GM18498 (cell line): Measurements from ENCODE around the gene NUCB1.
"Not testable (repeated sequence)": the region's sequence is repeated elsewhere in the genome, so short reads cannot be mapped to it uniquely, and the experiment has no call there.

Source experiments
- ATAC-seq: cut with Tn5 transposase; IDR thresholded peaks from one replicate; pipeline ENCODE4 v1.9.1; 2021; ENCODE audit warnings: mild to moderate bottlenecking, moderate library complexity; ENCODE audit not compliant: unreplicated experiment

NUCB1 gene

GRCh38 chr19:48873476-48874302, 26.4 kb upstream of the NUCB1 start:
- no peak for ATAC-seq

DNA sequence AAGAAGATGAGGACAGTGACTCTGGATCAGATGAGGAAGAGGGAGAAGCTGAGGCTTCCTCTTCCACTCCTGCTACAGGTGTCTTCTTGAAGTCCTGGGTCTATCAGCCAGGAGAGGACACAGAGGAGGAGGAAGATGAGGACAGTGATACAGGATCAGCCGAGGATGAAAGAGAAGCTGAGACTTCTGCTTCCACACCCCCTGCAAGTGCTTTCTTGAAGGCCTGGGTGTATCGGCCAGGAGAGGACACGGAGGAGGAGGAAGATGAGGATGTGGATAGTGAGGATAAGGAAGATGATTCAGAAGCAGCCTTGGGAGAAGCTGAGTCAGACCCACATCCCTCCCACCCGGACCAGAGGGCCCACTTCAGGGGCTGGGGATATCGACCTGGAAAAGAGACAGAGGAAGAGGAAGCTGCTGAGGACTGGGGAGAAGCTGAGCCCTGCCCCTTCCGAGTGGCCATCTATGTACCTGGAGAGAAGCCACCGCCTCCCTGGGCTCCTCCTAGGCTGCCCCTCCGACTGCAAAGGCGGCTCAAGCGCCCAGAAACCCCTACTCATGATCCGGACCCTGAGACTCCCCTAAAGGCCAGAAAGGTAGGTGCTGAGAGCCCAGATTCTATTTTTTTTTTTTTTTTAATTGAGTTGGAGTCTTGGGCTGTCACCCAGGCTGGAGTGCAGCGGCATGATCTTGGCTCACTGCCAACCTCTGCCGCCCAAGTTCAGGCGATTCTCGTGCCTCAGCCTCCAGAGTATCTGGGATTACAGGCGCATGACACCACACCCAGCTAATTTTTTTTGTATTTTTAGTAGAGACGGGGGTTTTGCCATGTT, 25.6 kb upstream of the NUCB1 start:
- ATAC-seq: no peak

DNA sequence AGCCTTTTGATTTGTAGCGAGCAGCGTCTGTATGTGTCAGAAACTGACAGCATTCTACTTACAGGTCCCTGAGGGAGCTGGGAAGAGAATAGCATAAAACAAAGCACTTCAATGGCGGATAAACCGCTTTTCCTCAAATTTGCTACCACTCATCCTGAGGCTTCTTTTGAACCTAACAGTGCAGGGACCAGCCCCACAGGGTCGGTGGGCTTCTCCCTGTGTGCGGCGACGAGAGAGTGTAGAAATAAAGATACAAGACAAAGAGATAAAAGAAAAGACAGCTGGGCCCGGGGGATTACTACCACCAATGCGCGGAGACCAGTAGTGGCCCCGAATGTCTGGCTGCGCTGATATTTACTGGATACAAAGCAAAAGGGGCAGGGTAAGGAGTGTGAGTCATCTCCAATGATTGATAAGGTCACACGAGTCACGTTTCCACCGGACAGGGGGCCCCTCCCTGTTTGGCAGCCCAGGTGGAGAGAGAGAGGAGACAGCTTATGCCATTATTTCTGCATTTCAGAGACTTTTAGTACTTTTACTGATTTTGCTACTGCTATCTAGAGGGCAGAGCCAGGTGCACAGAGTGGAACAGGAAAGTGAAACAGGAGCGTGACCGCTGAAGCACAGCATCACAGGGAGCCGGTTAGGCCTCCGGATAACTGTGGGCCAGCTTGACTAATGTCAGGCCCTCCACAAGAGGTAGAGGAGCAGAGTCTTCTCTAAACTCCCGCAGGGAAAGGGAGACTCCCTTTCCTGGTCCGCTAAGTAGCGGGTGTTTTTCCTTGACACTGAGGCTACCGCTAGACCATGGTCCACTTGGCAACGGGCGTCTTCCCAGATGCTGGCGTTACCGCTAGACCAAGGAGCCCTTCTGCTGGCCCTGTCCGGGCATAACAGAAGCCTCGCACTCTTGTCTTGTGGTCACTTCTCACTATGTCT, 23.8 kb upstream of the NUCB1 start:
- not testable (repeated sequence) for ATAC-seq

DNA sequence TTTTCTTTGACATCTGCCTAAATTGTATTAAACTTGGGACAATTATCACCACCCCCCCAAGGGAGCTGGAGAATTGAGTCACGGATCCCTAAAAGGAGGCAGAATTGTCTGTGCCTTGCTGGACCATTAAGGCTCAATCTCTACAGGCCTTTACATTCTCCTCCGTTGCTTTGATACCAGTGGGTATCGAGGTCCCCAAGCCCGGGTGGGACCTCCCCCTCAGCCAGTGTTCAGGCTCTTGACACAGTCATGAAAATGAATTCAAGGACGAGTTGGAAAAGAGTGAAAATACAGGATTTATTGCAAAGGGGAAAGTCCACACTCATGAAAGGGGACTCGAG, 22.3 kb upstream of the NUCB1 start:
- ATAC-seq: no peak

DNA sequence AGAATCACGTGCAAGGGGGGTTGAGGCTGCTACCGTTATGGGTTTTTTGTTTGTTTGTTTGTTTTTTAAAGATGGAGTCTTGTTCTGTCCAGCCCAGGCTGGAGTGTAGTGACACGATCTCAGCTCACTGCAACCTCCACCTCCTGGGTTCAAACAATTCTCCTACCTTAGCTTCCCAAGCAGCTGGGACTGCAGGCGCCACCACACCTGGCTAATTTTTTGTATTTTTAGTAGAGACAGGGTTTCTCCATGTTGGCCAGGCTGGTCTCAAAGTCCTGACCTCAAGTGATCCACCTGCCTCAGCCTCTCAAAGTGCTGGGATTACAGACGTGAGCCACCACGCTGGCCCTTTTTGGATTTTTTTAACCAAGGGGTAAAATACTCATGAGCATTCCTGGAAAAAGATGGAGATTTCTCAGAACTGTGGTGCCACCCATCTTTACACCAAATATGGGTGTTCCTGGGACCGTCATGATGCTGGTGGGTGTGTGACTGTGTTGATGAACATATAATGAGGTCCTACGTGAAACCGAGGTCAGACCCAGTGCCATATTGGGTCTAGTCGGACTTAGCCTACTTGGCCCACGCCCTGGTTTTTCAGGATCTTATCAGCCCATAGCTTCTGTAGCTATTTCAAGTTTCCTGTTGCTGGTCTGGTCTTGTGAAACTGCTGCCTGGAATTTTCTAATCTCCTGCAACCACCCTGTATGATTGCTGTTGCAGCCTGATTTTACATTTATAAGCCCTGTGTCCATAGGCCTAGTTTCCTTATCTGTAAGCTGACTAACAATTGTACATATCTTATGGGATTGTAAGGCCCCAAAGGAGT, 21.7 kb upstream of the NUCB1 start:
- ATAC-seq: no peak

DNA sequence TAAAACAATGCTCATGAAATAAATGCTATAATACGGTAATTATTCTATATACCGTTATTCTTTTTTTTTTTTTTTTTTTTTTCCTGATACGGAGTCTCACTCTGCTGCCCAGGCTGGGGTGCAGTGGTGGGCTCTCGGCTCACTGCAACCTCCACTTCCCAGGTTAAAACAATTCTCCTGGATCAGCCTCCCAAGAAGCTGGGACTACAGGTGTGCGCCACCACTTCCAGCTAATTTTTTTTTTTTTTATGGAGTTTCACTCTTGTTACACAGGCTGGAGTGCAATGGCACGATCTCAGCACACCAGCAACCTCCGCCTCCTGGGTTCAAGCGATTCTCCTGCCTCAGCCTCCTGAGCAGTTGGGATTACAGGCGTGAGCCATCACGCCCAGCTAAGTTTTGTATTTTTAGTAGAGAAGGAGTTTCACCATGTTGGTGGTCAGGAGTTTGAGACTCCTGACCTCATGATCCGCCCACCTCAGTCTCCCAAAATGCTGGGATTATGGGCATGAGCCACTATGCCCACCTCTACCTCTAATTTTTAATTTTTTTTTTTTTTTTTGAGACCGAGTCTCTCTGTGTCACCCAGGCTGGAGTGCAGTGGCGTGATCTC, 21.0 kb upstream of the NUCB1 start:
- ATAC-seq: no peak

GRCh38 chr19:48879696-48880095, 20.4 kb upstream of the NUCB1 start:
- not testable (repeated sequence) for ATAC-seq

DNA sequence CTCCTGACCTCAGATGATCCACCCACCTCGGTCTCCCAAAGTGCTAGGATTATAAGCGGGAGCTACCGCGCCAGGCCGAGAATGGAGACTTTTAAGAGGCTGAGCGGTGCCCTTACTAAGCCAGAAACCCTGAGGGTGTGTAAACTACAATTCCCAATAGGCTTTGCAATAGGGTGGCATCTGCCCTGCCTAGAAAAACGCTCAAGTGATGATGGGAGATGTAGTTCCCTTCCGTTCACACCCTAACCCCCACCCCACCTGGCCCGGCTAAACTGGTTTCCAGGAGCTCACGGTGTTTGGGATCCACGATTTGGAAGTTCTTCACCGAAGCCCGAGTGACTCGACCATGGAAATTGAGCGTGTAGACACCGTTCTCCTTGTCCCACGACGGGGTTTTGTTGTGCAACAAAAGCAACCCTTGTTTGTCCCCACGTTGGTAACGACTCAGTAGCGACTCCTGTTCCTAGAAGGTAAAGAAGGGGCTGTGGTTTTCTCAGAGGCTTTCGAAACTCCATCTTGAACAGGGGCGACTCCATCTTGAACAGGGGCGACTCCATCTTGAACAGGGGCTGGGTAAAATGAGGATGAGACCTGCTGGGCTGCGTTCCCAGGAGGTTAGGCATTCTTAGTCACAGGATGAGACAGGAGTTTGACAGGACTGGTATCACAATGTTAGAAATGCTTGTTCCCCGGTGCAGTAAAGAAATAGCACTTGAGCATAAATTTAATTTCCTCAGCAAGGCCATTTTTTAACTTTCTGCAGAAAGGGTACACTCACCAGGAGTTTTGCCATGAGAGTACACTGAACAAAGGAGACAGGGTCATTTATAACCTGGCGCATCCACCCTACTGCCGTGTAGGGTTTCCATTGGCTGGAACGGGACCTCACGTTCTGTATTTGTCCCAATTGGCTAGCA, 18.1 kb upstream of the NUCB1 start:
- ATAC-seq: no peak

DNA sequence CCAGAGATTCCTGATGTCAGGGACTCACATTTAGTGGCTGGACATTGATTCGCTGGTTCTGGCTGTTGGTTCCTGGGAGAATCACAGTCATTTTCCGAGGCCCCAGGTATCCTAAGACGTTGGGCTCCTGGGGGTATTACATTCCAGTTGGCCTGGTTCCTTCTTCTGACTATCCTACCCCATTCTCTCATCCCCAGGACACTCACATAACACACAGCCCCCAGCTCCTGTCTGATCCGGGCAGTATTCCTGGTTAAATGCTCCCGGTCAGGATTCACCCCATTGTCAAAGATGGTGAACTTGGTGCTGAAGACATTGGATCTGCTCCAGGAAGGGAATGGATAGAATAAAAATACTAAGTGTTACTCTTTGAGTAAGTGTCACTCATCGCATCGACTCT, 16.4 kb upstream of the NUCB1 start:
- ATAC-seq: no peak

DNA sequence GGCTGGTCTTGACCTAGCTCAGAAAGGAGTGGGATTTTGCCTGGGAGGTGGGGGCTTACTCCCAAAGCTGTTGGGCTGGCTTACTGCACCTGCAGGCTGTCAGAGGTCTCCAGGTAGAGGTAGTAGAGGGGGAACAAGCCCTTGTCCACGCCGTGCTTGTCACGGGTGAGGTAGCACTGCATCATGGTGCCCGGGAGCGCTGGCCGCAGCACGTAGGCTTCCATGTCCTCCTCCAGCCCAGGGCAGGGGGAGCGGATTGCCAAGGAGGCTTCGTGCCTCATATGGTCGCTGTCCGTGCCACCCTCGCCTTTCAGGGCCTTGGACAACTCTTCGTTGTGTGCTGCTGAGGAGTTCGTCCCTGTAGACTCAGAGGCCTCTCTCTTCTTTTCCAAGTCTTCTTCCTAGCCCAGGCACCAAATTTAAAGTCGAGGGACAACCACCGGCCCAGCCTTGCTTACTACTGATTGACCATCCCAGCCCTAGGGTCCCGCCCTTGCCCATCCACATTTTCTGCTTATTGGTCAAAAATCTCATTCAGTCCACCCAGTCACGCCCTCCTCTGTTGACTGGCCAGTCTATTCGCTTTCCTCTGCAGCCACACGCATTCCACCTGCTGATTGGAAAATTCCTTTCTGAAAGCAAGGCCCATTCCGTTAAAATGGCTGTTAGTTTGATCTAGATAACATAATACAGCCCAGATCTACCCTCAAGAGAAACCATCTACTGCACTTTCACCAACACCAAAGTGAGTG, 12.1 kb upstream of the NUCB1 start:
- ATAC-seq: no peak

DNA sequence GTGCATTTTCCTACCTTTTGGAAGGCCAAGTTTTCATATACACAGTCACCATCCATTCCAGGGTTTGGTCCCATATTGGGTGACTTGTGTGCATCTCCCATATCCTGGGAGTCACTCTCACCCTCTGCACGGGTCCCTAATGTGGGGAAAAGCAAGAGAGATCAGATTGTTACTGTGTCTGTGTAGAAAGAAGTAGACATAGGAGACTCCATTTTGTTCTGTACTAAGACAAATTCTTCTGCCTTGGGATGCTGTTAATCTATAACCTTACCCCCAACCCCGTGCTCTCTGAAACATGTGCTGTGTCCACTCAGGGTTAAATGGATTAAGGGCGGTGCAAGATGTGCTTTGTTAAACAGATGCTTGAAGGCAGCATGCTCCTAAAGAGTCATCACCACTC, 10.6 kb upstream of the NUCB1 start:
- ATAC-seq: not testable (repeated sequence)

DNA sequence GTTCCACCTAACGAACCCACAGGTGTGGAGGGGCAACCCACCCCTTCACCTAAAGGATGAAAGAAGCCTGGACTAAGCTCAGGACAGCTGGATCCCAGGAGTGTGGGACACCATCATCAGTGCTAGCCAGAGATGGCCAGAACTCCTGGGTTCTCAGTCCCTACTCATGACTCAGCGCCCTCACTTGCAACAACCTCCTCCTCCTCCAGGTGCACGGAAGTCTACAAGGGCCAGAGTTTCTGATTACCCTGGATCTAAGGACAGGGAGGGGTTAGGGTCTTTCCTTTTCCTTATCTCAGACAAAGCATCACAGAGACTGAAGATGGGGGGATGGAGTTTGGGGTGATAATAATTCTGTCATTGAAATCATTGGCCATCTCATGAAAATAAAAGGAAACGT, 9.6 kb upstream of the NUCB1 start:
- no peak for ATAC-seq

DNA sequence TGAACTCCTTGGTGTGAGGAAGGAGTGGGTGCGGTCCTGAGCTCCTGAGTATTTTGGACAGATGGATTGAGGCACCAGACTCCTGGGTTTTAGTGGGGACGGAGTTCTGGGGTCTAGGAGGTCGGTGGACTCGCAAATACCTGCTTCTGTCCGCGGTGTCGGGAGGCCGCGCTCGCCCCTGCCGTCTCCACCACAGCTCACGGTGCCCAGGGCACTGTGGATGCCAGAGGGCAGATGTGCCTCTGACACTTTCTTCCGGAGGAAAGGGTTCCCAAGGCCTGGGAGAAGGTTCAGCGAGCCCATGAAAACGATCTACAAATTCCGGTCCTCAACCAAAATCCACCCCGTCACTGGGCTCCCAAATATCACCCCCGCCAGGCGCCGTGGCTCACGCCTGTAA, 4.9 kb upstream of the NUCB1 start:
- ATAC-seq: no peak

DNA sequence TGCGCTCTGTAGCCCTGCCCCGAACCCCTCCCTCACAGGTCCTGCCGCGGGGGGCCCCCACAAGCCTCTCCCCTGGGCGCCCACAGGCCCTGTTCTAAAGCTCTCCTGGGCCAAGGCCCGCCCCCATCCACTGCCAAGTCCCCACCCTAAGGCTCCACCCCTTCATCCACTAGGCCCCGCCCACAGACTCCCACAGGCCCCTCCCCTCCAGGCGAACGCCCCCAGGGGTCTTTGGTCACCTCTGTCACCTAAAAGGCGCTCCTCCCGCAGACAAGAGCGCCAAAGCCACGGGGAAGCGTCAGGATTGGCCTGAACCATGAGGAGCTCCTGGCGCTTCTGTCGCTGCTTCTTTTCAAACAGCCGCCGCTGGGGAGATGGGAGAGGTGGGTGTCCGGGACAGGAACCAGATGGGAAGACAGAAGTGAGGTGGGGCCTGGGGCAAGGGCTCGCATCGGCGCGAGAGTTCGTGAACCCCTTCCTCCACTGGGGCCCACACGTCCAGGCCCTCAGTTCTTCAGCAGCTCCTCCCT, 3.9 kb upstream of the NUCB1 start:
- ATAC-seq: no peak

- no peak for ATAC-seq
Observed at GRCh38 chr19:48897181-48897580, 2.9 kb upstream of the NUCB1 start.

DNA sequence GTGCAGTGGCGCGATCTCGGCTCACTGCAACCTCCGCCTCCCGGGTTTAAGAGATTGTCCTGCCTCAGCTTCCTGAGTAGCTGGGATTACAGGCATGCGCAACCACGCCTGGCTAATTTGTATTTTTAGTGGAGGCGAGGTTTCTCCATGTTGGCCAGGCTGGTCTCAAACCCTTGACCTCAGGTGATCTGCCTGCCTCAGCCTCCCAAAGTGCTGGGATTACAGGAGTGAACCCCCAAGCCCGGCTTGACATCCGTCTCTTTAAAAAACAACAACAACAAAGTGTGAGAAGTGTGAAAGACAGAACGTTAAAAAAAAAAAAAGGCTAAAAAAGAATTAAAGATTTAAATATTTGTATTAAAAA, 744 bp upstream of the NUCB1 start:
- not testable (repeated sequence) for ATAC-seq

DNA sequence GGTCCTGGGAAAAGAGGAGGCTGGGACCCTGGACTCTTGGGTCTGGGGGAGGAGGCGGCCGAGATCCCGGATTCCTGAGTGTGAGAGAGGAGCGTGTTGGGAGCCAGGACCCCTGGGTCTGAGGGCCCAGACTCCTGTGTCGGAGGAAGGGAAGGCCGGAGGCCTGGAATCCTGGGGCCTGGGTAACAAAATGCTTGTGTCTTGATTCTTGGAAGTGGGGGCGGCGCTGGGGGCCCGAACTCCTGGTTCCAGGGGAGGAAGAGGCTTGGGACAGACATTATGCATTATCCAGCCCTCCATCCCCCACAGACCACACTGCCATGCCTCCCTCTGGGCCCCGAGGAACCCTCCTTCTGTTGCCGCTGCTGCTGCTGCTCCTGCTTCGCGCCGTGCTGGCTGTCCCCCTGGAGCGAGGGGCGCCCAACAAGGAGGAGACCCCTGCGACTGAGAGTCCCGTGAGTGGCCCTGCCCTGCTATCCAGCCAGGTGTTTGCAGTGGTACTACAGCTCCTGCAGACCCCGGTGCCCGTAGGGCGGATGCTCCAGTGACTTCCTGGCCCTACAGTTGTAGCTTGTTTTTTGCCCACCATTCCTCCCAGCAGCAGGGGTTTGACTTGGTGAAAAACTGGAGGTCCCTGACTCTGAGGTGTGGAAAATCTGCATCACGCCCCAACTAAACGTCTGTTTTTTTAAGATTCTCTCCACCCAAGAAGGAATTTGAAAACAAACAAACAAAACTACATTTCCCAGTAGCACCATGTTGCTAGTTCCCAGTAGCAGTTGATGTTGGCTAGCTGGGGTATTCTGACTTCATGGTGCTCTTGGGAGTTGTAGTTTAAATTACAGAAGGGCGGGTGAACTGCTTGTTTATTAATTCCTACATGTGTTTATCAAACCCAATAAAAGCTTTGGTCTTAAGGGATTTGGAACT, 630 bp downstream of the NUCB1 start:
- ATAC-seq: no peak
